GM12878 (cell line): ENCODE results near the gene TET3. TPM values are rescaled to one million over a fixed set of nuclear protein-coding genes. Genes with fewer than 3 reads are reported as not detected.

ENCODE experiments used
- ATAC-seq: fragments of 200-7000 bp; cut with Tn5 transposase; 3 replicates; pipeline ENCODE4 v1.9.1; 2020; ENCODE audit warnings: mild to moderate bottlenecking, moderate library complexity
- BruUV-seq: library from RNA; stranded (reverse); fragments of 400-500 nt; replicated peaks from 2 replicates; lab custom pipeline; 2021; lab: Mats Ljungman, UMichigan
- CTCF ChIA-PET: fragments of 300-600 bp; sonication (Branson Sonifier 250); formaldehyde crosslinking; extraction: SDS; loops from one replicate; lab custom pipeline; 2021; ENCODE audit warnings: inconsistent platforms; lab: Yijun Ruan, JAX
- POLR2A ChIA-PET: fragments of 350-600 bp; formaldehyde crosslinking; extraction: SDS; loops from one replicate; lab custom pipeline; 2021; ENCODE audit warnings: inconsistent platforms; lab: Charles Lee
- RAD21 ChIA-PET: fragments of 300-600 bp; sonication (Branson Sonifier 250); formaldehyde crosslinking; loops from one replicate; lab custom pipeline; 2023; ENCODE audit warnings: antibody characterized with exemption; ENCODE audit not compliant: unreplicated experiment; lab: Charles Lee
- SMC1A ChIA-PET: fragments of 300-600 bp; sonication (Branson Sonifier 250); formaldehyde crosslinking; loops from one replicate; lab custom pipeline; 2023; ENCODE audit not compliant: unreplicated experiment, uncharacterized antibody; lab: Charles Lee
- DNase-seq: peaks from one replicate; pipeline ENCODE4 v3.0.0-alpha.2; 2011; ENCODE audit warnings: low read depth, low spot score
- FAIRE-seq: peaks from 3 replicates; lab custom pipeline; 2011; peaks lifted over from hg19 to GRCh38; lab: Jason Lieb, UNC
- H2AFZ ChIP-seq: 2 replicates; pipeline ENCODE4 v1.6.0; 2011; ENCODE audit warnings: low read depth, low read length, control low read depth; ENCODE audit not compliant: control insufficient read depth
- H3K27ac ChIP-seq: 2 replicates; pipeline ENCODE4 v1.5.1; 2011; ENCODE audit warnings: control low read depth; ENCODE audit not compliant: control insufficient read depth, insufficient read depth
- H3K27me3 ChIP-seq, 2 experiments: replicated peaks in 1 of 2; 2 replicates each; pipeline versions ENCODE4 v1.6.0 to v1.6.1; 2011; ENCODE audit warnings: low read length in 1 of 2; ENCODE audit not compliant: control insufficient read depth in 2 of 2, insufficient read depth in 2 of 2
- H3K36me3 ChIP-seq, 2 experiments: 2 replicates each; pipeline ENCODE4 v1.5.1; 2011; ENCODE audit warnings: low read length in 1 of 2; ENCODE audit not compliant: control insufficient read depth in 2 of 2, insufficient read depth in 2 of 2
- H3K4me1 ChIP-seq: 2 replicates; pipeline ENCODE4 v1.6.1; 2011; ENCODE audit warnings: mild to moderate bottlenecking, low read length, moderate library complexity, mixed read lengths; ENCODE audit not compliant: control insufficient read depth, insufficient read depth
- H3K4me2 ChIP-seq: 2 replicates; pipeline ENCODE4 v1.6.0; 2011; ENCODE audit warnings: control low read depth; ENCODE audit not compliant: control insufficient read depth, insufficient read depth
- H3K4me3 ChIP-seq: fragments of 200-600 bp; sonication (generic); 2 replicates; pipeline ENCODE4 v1.5.1; 2016
- H3K79me2 ChIP-seq: 2 replicates; pipeline ENCODE4 v1.6.0; 2011; ENCODE audit warnings: low read length; ENCODE audit not compliant: control insufficient read depth, insufficient read depth
- H3K9ac ChIP-seq: 2 replicates; pipeline ENCODE4 v1.8.0; 2011; ENCODE audit warnings: low read length, control low read depth, mixed read lengths; ENCODE audit not compliant: control insufficient read depth, insufficient read depth
- H3K9me3 ChIP-seq: replicated peaks from 3 replicates; pipeline ENCODE4 v1.5.1; 2011; ENCODE audit warnings: mild to moderate bottlenecking, low read length; ENCODE audit not compliant: control insufficient read depth, insufficient read depth
- H4K20me1 ChIP-seq: 2 replicates; pipeline ENCODE4 v1.6.0; 2011; ENCODE audit not compliant: control insufficient read depth, insufficient read depth
- EED ChIP-seq: sonication (generic); IDR thresholded peaks from 2 replicates; pipeline ENCODE4 v1.6.1; 2016; ENCODE audit warnings: antibody characterized with exemption, low read depth
- IKZF2 ChIP-seq, 2 experiments: fragments of 450-650 bp; IDR thresholded peaks; 2 replicates each; pipeline ENCODE4 v1.6.1; 2017; ENCODE audit warnings: mild to moderate bottlenecking in 2 of 2, moderate library complexity in 2 of 2
- MTA2 ChIP-seq: fragments of 450-650 bp; IDR thresholded peaks from 2 replicates; pipeline ENCODE4 v1.6.1; 2016; ENCODE audit warnings: low read depth, mild to moderate bottlenecking, moderate library complexity
- MYB ChIP-seq: fragments of 150-350 bp; IDR thresholded peaks from 2 replicates; pipeline ENCODE4 v1.6.1; 2014; ENCODE audit warnings: mild to moderate bottlenecking, low read depth, low read length, borderline replicate concordance
- NBN ChIP-seq: fragments of 450-650 bp; IDR thresholded peaks from 2 replicates; pipeline ENCODE4 v1.6.1; 2016
- NFYB ChIP-seq: IDR thresholded peaks from 2 replicates; pipeline ENCODE4 v1.6.1; 2011; ENCODE audit warnings: low read depth, mild to moderate bottlenecking, low read length, improper control_type of control experiment, moderate library complexity; ENCODE audit not compliant: insufficient read depth
- PKNOX1 ChIP-seq: fragments of 450-650 bp; IDR thresholded peaks from 2 replicates; pipeline ENCODE4 v1.6.1; 2016; ENCODE audit warnings: mild to moderate bottlenecking
- PML ChIP-seq: IDR thresholded peaks from 2 replicates; pipeline ENCODE4 v1.6.1; 2012; ENCODE audit warnings: low read length, inconsistent platforms
- RELB ChIP-seq: fragments of 450-650 bp; IDR thresholded peaks from 2 replicates; pipeline ENCODE4 v1.6.1; 2017; ENCODE audit warnings: low read depth, mild to moderate bottlenecking, moderate library complexity
- RUNX3 ChIP-seq: IDR thresholded peaks from 2 replicates; pipeline ENCODE4 v1.6.1; 2012; ENCODE audit warnings: low read length, inconsistent platforms
- SPI1 ChIP-seq: IDR thresholded peaks from 2 replicates; pipeline ENCODE4 v1.6.1; 2011; ENCODE audit warnings: low read depth, mild to moderate bottlenecking, low read length, moderate library complexity, borderline replicate concordance; ENCODE audit not compliant: insufficient read depth
- STAT3 ChIP-seq: IDR thresholded peaks from 2 replicates; pipeline ENCODE4 v1.6.1; 2011; ENCODE audit warnings: low read depth, low read length, improper control_type of control experiment
- TCF3 ChIP-seq: IDR thresholded peaks from 2 replicates; pipeline ENCODE4 v1.6.1; 2012; ENCODE audit warnings: low read depth, mild to moderate bottlenecking, low read length, borderline replicate concordance; ENCODE audit not compliant: insufficient read depth
- ZNF384 ChIP-seq: IDR thresholded peaks from 2 replicates; pipeline ENCODE4 v1.6.1; 2012; ENCODE audit warnings: low read depth, mild to moderate bottlenecking, low read length, improper control_type of control experiment, borderline replicate concordance
- WGBS: methylation state at CpG from one replicate; pipeline ENCODE4 v1.1.6; 2016; ENCODE audit warnings: low lambda C conversion rate; ENCODE audit not compliant: insufficient replicate concordance, insufficient coverage; ENCODE audit errors: missing lambda C conversion rate; 5-methylcytosine and 5-hydroxymethylcytosine counted together
- in situ Hi-C: fragments of 300-500 bp; cut with MboI; formaldehyde crosslinking; loops from 9 replicates; pipeline ENCODE4 v1.14.3; 2018; ENCODE audit warnings: mixed read lengths
- intact Hi-C: fragments of 100-400 bp; cut with micrococcal nuclease; formaldehyde crosslinking; loops from one replicate; pipeline ENCODE4 v1.14.2; 2022; ENCODE audit not compliant: unreplicated experiment
- polyA plus RNA-seq, 11 experiments: library from polyadenylated mRNA; depleted of rRNA in 4 of 11; unstranded in 6 of 11; stranded (reverse) in 5 of 11; fragments of >200 nt; fragmentation: Nextera tagmentation in 4 of 11; fragmentation: Illumina TruSeq in 1 of 11; extraction: Ambion mirVana in 4 of 11; extraction: Trizol in 1 of 11; gene quantifications; 1 replicate in 1 of 11; 2 replicates in 10 of 11; pipeline versions ENCODE4 v1.2.1 to v1.2.3, GENCODE V29; 2011 to 2016; ENCODE audit warnings: inconsistent platforms in 2 of 11, missing spikeins in 2 of 11, low read depth in 1 of 11
- total RNA-seq, 4 experiments: library from RNA; depleted of rRNA in 3 of 4; stranded (reverse); fragments of >200 nt in 3 of 4; fragmentation: Illumina TruSeq in 1 of 4; extraction: Trizol in 1 of 4; gene quantifications; 2 replicates each; pipeline versions ENCODE4 v1.2.1 to v1.2.3, GENCODE V29; 2013 to 2021

TET3 gene
- total and polyA plus RNA-seq, 10 of the 15 experiments (the other 5 are each of a cell fraction or from before 2014, with no cell fraction given), result 0.77 to 25.9 (median 8.5) TPM

- peak; percentile 52 for ATAC-seq
Measured at GRCh38 chr2:74026687-74027241, 42.1 kb downstream of the TET3 start.

More at GRCh38 chr2:74026687-74027241, 42.1 kb downstream of the TET3 start:
- H3K4me3 ChIP-seq, result peak overlapping the region; percentile 13; the same call in 1 of the 2 replicates
- peak overlapping the region; percentile 78 for H3K4me2 ChIP-seq
- WGBS, result 83% methylated on average over 6 of the region's 6 CpGs
- FAIRE-seq (no peak), DNase-seq (no peak)
- H3K9me3 ChIP-seq, result no peaks in the 10 kb centered on the region; the same call in 2 of the 3 replicates
- H3K4me1 ChIP-seq, result peaks cover 50% of the 10 kb centered on the region
- H3K79me2 ChIP-seq, result peaks cover 92% of the 10 kb centered on the region
- peak overlapping the region; percentile 32; the same call in 1 of the 2 replicates for H3K9ac ChIP-seq
- peak overlapping the region; percentile 64 for H3K27ac ChIP-seq
- intact Hi-C loops, result no loop called here
- peaks cover 0 to 3% of the 10 kb centered on the region in 2 experiments; a peak in 2 of 4 replicates for H3K36me3 ChIP-seq
- no TSS peak for BruUV-seq
- TF ChIP-seq STAT3, result no peak
- peak; percentile 83 for TF ChIP-seq ZNF384
- TF ChIP-seq NBN, result 0 out of 2 replicates have a peak, but pooled peaks have one; percentile 30
- TF ChIP-seq PKNOX1, result no peak
- TF ChIP-seq RUNX3, result peak; percentile 12; the same call in 1 of the 2 replicates
- peak; percentile 53; the same call in 1 of the 2 replicates for TF ChIP-seq RELB
- TF ChIP-seq MYB, result no peak
- TF ChIP-seq IKZF2 (IDR thresholded peaks at IDR 0.05), result peak in 1 of 2 experiments; percentile 18; a peak in 1 of 4 replicates
- TF ChIP-seq EED, result peak; percentile 18; the same call in 1 of the 2 replicates
- peak; percentile 43; the same call in 1 of the 2 replicates for TF ChIP-seq MTA2
- no peak for TF ChIP-seq NFYB
- 0 out of 2 replicates have a peak, but pooled peaks have one; percentile 5 for TF ChIP-seq PML
- peak; percentile 74; the same call in 1 of the 2 replicates for TF ChIP-seq SPI1
- no peak for TF ChIP-seq TCF3
- in situ Hi-C loops, result no loop called here
- CTCF ChIA-PET, result interaction anchor here (1.0 to 1.5 kb wide), 6 partner anchors 10 to 125 kb away, joined by 3 to 6 read pairs (median 4); no protein-coding TSS in a partner anchor
- SMC1A ChIA-PET, result interaction anchor here (0.5 to 2.4 kb wide), 18 partner anchors 8 to 558 kb away, joined by 3 to 14 read pairs (median 4); partner anchors contain the start of gene STAMBP
- H2AFZ ChIP-seq, result no peak overlapping the region
- POLR2A ChIA-PET, result interaction anchor here (0.9 to 3.2 kb wide), 10 partner anchors 10 to 289 kb away, joined by 3 to 10 read pairs (median 5); no protein-coding TSS in a partner anchor
- RAD21 ChIA-PET, result interaction anchor here (0.7 to 2.2 kb wide), 12 partner anchors 9 to 105 kb away, joined by 3 to 11 read pairs (median 4); no protein-coding TSS in a partner anchor
- H4K20me1 ChIP-seq, result no peaks in the 10 kb centered on the region
- no peaks in the 10 kb centered on the region for H3K27me3 ChIP-seq
